Activated effector memory CD4-positive, alpha-beta T cell treated with anti-CD3 and anti-CD28 coated beads, Interleukin-2, amount 50 U/mL, for 16 hours (primary cell): ENCODE measurements around the gene KLK1.
"Not testable (repeated sequence)": the region's sequence is repeated elsewhere in the genome, so short reads cannot be mapped to it uniquely, and the experiment has no call there.

ENCODE experiments used
- DNase-seq: peaks from one replicate; pipeline ENCODE4 v3.0.0-alpha.2; 2020

The KLK1 gene

GRCh38 chr19:50791594-50792271 lies 31.9 kb downstream of the KLK1 start:
- no peak for DNase-seq

GRCh38 chr19:50790922-50791467 lies 32.6 kb downstream of the KLK1 start:
- no peak for DNase-seq

- no peak for DNase-seq
Observed at GRCh38 chr19:50790396-50790795, 33.2 kb downstream of the KLK1 start, which contains the start of gene ACP4. ACP4 (plus strand) TSS chr19:50790415; CDS start chr19:50790415, 0 bp downstream.

GRCh38 chr19:50785329-50785728 lies 38.3 kb downstream of the KLK1 start:
- DNase-seq = no peak

- no peak for DNase-seq
Observed at GRCh38 chr19:50784710-50785109, 38.9 kb downstream of the KLK1 start.

GRCh38 chr19:50783848-50784152 lies 39.8 kb downstream of the KLK1 start:
- not testable (repeated sequence) for DNase-seq

GRCh38 chr19:50780753-50781435 lies 42.7 kb downstream of the KLK1 start:
- no peak for DNase-seq

GRCh38 chr19:50779504-50780457 lies 43.8 kb downstream of the KLK1 start:
- no peak for DNase-seq

GRCh38 chr19:50778906-50779430 lies 44.6 kb downstream of the KLK1 start:
- DNase-seq = no peak

- no peak for DNase-seq
Observed at GRCh38 chr19:50777830-50778303, 45.7 kb downstream of the KLK1 start.

GRCh38 chr19:50777261-50777660 lies 46.3 kb downstream of the KLK1 start:
- no peak for DNase-seq

GRCh38 chr19:50776131-50776530 lies 47.5 kb downstream of the KLK1 start:
- DNase-seq = no peak

GRCh38 chr19:50773454-50773853 lies 50.1 kb downstream of the KLK1 start:
- DNase-seq = not testable (repeated sequence)

GRCh38 chr19:50772912-50773311 lies 50.7 kb downstream of the KLK1 start:
- DNase-seq = not testable (repeated sequence)

- no peak for DNase-seq
Observed at GRCh38 chr19:50772476-50772875, 51.1 kb downstream of the KLK1 start.

- DNase-seq = no peak
Observed at GRCh38 chr19:50770888-50771287, 52.7 kb downstream of the KLK1 start.

- not testable (repeated sequence) for DNase-seq
Observed at GRCh38 chr19:50770164-50770563, 53.4 kb downstream of the KLK1 start, which contains the start of gene GPR32. GPR32 (plus strand) TSS chr19:50770464; CDS start chr19:50770601, 137 bp downstream.
